ENCODE results near the gene KY.

The KY gene

GRCh38 chr3:134609821-134610431 lies 40.9 kb downstream of the KY start:
- TF ChIP-seq CEBPB (IDR thresholded peaks at IDR 0.05): no peak

DNA sequence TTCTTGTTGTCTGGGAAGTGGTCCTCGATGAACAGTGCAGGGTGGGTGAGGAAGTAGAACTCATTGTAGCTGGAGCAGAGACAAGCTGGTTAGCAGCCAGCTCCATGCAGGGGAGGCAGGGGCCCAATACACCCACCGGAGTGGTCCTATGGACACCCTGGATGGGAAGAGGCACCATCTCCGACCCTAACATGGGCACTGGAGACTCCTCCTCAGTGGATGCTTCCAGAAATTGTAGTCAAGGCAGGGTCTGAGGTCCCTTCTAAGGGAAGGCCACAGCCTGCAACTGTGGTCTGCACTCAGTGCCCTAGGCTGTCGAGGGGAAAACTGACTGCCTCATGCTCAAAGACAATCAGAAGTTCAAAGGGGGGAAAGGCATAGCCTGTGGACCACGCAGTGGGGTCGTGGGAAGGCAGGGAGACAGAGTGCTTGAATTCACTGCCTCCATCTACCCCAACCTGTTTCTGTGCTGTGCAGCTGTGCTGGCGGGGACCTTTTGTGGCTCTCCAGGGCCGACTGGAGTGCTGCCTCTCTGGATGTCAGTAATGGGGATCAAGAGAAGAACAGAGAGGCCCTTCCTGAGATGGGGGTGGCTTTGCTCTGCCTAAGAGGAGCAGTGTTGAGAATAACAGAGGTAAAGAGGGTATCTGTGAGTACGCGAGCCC lies 41.9 kb downstream of the KY start:
- TF ChIP-seq EP300 (IDR thresholded peaks at IDR 0.05; ENCODE audit: borderline replicate concordance) (no peak), RAD21 (IDR thresholded peaks at IDR 0.05; ENCODE audit: low read depth) (no peak), NFIC (IDR thresholded peaks at IDR 0.05) (no peak), ZBTB7A (IDR thresholded peaks at IDR 0.05; ENCODE audit: low read depth) (no peak), CEBPB (IDR thresholded peaks at IDR 0.05) (no peak), TAF1 (IDR thresholded peaks at IDR 0.05; ENCODE audit: low read depth) (no peak), FOXM1 (IDR thresholded peaks at IDR 0.05; ENCODE audit: borderline replicate concordance, low read depth) (no peak), USF1 (IDR thresholded peaks at IDR 0.05) (no peak), TCF12 (IDR thresholded peaks at IDR 0.05; ENCODE audit: low read depth) (no peak), TEAD4 (IDR thresholded peaks at IDR 0.05) (no peak), CREB1 (IDR thresholded peaks at IDR 0.05; ENCODE audit: low read depth) (no peak), YY1 (IDR thresholded peaks at IDR 0.05; ENCODE audit: low read depth) (no peak), EGR1 (IDR thresholded peaks at IDR 0.05) (no peak), MAX (IDR thresholded peaks at IDR 0.05) (no peak)
- TF ChIP-seq, protein P1, sequence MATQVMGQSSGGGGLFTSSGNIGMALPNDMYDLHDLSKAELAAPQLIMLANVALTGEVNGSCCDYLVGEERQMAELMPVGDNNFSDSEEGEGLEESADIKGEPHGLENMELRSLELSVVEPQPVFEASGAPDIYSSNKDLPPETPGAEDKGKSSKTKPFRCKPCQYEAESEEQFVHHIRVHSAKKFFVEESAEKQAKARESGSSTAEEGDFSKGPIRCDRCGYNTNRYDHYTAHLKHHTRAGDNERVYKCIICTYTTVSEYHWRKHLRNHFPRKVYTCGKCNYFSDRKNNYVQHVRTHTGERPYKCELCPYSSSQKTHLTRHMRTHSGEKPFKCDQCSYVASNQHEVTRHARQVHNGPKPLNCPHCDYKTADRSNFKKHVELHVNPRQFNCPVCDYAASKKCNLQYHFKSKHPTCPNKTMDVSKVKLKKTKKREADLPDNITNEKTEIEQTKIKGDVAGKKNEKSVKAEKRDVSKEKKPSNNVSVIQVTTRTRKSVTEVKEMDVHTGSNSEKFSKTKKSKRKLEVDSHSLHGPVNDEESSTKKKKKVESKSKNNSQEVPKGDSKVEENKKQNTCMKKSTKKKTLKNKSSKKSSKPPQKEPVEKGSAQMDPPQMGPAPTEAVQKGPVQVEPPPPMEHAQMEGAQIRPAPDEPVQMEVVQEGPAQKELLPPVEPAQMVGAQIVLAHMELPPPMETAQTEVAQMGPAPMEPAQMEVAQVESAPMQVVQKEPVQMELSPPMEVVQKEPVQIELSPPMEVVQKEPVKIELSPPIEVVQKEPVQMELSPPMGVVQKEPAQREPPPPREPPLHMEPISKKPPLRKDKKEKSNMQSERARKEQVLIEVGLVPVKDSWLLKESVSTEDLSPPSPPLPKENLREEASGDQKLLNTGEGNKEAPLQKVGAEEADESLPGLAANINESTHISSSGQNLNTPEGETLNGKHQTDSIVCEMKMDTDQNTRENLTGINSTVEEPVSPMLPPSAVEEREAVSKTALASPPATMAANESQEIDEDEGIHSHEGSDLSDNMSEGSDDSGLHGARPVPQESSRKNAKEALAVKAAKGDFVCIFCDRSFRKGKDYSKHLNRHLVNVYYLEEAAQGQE (IDR thresholded peaks at IDR 0.05; ENCODE audit: low read depth): no peak

DNA sequence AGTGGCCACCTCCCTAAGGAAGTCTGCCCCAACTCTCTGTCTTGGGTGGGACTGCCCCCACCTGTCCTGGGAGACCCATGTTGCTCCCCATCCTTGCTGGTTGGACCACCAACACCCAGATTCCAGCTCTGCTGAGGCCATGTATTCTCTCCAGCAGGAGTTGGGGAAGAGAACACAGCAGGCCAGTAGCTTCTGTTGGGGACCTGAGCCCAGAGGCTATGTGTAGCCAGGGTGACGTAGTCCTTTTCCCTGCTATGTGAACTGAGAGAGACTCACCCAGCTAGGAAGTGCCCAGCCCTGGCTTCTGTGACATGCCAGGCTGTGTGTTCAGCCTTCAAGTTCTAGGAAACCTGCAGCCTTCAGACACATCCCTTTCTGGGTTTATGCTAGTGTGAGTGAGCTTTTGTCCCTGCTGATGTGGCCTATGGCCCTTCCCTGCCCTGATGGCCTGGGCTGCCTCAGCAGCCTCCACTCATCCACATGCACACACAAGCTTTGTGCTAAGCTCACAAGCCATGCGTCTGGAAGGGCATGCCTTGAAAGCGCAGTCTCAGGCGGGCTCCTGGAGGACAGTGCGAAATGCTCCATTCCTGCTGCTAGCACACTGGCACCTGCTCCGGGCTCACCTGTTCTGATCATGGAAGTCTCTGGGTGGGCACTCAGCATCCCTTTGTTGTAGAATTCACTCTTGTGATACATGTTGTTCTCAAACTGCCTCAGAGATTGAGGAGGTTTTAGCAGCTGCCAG lies 42.6 kb downstream of the KY start:
- TF ChIP-seq TCF12 (IDR thresholded peaks at IDR 0.05; ENCODE audit: low read depth): no peak
- TF ChIP-seq FOXM1 (IDR thresholded peaks at IDR 0.05; ENCODE audit: borderline replicate concordance, low read depth): no peak
- TF ChIP-seq ZBTB7A (IDR thresholded peaks at IDR 0.05; ENCODE audit: low read depth): no peak
- TF ChIP-seq TEAD4 (IDR thresholded peaks at IDR 0.05): no peak
- no peak for TF ChIP-seq TAF1 (IDR thresholded peaks at IDR 0.05; ENCODE audit: low read depth)
- no peak for TF ChIP-seq NFIC (IDR thresholded peaks at IDR 0.05)
- no peak for TF ChIP-seq YY1 (IDR thresholded peaks at IDR 0.05; ENCODE audit: low read depth)
- TF ChIP-seq CEBPB (IDR thresholded peaks at IDR 0.05): no peak
- TF ChIP-seq EGR1 (IDR thresholded peaks at IDR 0.05): no peak
- no peak for TF ChIP-seq CREB1 (IDR thresholded peaks at IDR 0.05; ENCODE audit: low read depth)
- TF ChIP-seq USF1 (IDR thresholded peaks at IDR 0.05): no peak
- no peak for TF ChIP-seq EP300 (IDR thresholded peaks at IDR 0.05; ENCODE audit: borderline replicate concordance)
- no peak for TF ChIP-seq RAD21 (IDR thresholded peaks at IDR 0.05; ENCODE audit: low read depth)
- TF ChIP-seq, protein P1 (IDR thresholded peaks at IDR 0.05; ENCODE audit: low read depth): no peak
- TF ChIP-seq MAX (IDR thresholded peaks at IDR 0.05): no peak

DNA sequence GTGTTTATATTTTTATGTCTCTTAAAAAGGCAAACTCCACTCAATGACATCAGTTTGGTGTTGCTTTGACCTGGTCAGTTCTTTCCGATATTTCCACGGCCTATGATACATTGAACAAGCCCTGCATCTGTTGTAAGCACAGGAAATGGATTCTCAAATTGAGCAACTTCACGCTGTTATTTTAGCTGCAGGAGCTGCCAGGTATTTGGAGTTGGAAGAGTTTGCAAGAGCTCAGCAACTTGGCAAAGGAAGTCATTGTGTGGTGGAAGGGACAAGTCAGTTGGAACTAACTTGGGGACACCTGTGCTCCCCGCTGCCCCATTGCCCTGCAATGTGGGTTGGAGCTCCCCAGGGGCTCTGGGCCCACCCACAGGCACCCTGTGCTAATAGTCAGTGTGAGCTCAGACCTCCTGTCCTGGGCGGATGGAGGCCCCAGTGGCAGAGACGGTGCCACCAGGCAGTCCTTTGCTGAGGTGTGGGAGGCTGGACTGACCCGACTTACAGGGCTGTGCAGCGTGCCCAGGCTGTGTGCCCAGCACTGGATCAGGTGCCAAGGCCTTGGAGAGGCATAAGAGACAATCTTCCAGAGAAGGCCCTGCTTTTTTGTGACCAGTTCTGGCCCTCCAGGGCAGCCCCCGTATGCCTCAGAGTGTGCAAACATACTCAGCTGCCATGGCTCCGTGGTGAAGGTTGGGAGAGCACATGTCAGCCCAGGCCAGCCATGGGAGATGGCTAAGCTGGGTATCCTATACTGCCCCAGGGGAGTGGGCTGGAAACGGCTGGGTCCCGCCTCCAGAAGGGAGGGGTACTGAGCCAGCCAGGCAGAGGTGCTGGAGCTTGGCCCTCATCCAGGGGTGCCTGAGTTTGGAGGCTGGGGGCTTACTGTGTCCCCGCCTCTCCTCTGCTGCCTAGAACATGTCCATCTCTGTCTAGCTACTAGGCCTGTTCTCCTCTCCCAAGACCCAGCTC lies 43.5 kb downstream of the KY start:
- TF ChIP-seq EP300 (IDR thresholded peaks at IDR 0.05; ENCODE audit: borderline replicate concordance) (no peak), YY1 (IDR thresholded peaks at IDR 0.05; ENCODE audit: low read depth) (no peak), CEBPB (IDR thresholded peaks at IDR 0.05) (no peak), MAX (IDR thresholded peaks at IDR 0.05) (no peak), EGR1 (IDR thresholded peaks at IDR 0.05) (no peak), USF1 (IDR thresholded peaks at IDR 0.05) (no peak), FOXM1 (IDR thresholded peaks at IDR 0.05; ENCODE audit: borderline replicate concordance, low read depth) (no peak), CREB1 (IDR thresholded peaks at IDR 0.05; ENCODE audit: low read depth) (no peak), RAD21 (IDR thresholded peaks at IDR 0.05; ENCODE audit: low read depth) (no peak), TEAD4 (IDR thresholded peaks at IDR 0.05) (no peak), ZBTB7A (IDR thresholded peaks at IDR 0.05; ENCODE audit: low read depth) (no peak), NFIC (IDR thresholded peaks at IDR 0.05) (no peak), TAF1 (IDR thresholded peaks at IDR 0.05; ENCODE audit: low read depth) (no peak)
- TF ChIP-seq, protein P1 (IDR thresholded peaks at IDR 0.05; ENCODE audit: low read depth): no peak

Measured in Ishikawa (cell line).